ENCODE results near the gene TBC1D17. TPM values are rescaled to one million over a fixed set of nuclear protein-coding genes. Genes with fewer than 3 reads are reported as not detected.

TBC1D17 gene
- polyA plus RNA-seq, 1 donor from 2014 or later, result 13.1 TPM

GRCh38 chr19:49860336-49861102 is 17.0 kb upstream of the TBC1D17 start:
- H3K4me3 ChIP-seq (ENCODE audit: low read length), result no peak overlapping the region
- H3K4me2 ChIP-seq (ENCODE audit: low read length), result no peak overlapping the region
- H3K9ac ChIP-seq (ENCODE audit: low read length), result no peak overlapping the region
- no peaks in the 10 kb centered on the region for H3K9me2 ChIP-seq (ENCODE audit: insufficient read depth, low read length)
- peaks cover 18% of the 10 kb centered on the region for H3K79me2 ChIP-seq (replicated peaks; ENCODE audit: insufficient read depth, low read length)
- TF ChIP-seq SMC3 (conservative IDR thresholded peaks at IDR 0.05; ENCODE audit: poor library complexity), result no peak
- TF ChIP-seq CTCF (IDR thresholded peaks at IDR 0.05; ENCODE audit: poor library complexity, severe bottlenecking), result no peak
- TF ChIP-seq POLR2AphosphoS5 (IDR thresholded peaks at IDR 0.05), result no peak
- TF ChIP-seq REST (IDR thresholded peaks at IDR 0.05; ENCODE audit: borderline replicate concordance), result no peak
- no peak for TF ChIP-seq MXI1 (conservative IDR thresholded peaks at IDR 0.05; ENCODE audit: poor library complexity, severe bottlenecking)
- no peak for TF ChIP-seq RAD21 (conservative IDR thresholded peaks at IDR 0.05)
- no peak for TF ChIP-seq TAF1 (IDR thresholded peaks at IDR 0.05; ENCODE audit: low read depth)
- TF ChIP-seq EP300 (conservative IDR thresholded peaks at IDR 0.05; ENCODE audit: poor library complexity, severe bottlenecking), result no peak
- no peak for TF ChIP-seq EZH2 (IDR thresholded peaks at IDR 0.05; ENCODE audit: borderline replicate concordance, insufficient read depth, low read length, poor library complexity, severe bottlenecking)
- H2AFZ ChIP-seq (ENCODE audit: low read depth, low read length), result no peak overlapping the region
- H3K27me3 ChIP-seq (ENCODE audit: insufficient read depth, low read depth, low read length), result no peaks in the 10 kb centered on the region
- no peaks in the 10 kb centered on the region for H3F3A ChIP-seq (ENCODE audit: insufficient read depth, low read length, poor library complexity, severe bottlenecking)
- H3K27ac ChIP-seq (ENCODE audit: low read length), result no peak overlapping the region
- H3K36me3 ChIP-seq (ENCODE audit: insufficient read depth, low read length), result no peaks in the 10 kb centered on the region
- no peaks in the 10 kb centered on the region for H3K9me3 ChIP-seq (ENCODE audit: low read length)
- H4K20me1 ChIP-seq (ENCODE audit: insufficient read depth), result peaks cover 14% of the 10 kb centered on the region

GRCh38 chr19:49861107-49861506 is 16.4 kb upstream of the TBC1D17 start:
- Histone ChIP-seq H3K9ac (ENCODE audit: low read length) (no peak overlapping the region), H3K4me3 (ENCODE audit: low read length) (no peak overlapping the region), H3K27me3 (ENCODE audit: insufficient read depth, low read depth, low read length) (no peaks in the 10 kb centered on the region), H3K9me2 (ENCODE audit: insufficient read depth, low read length) (no peaks in the 10 kb centered on the region), H3K36me3 (ENCODE audit: insufficient read depth, low read length) (no peaks in the 10 kb centered on the region), H3K27ac (ENCODE audit: low read length) (no peak overlapping the region), H3K4me2 (ENCODE audit: low read length) (no peak overlapping the region), H3K9me3 (ENCODE audit: low read length) (no peaks in the 10 kb centered on the region), H2AFZ (ENCODE audit: low read depth, low read length) (no peak overlapping the region), H3K79me2 (replicated peaks; ENCODE audit: insufficient read depth, low read length) (peaks cover 18% of the 10 kb centered on the region), H4K20me1 (ENCODE audit: insufficient read depth) (peaks cover 10% of the 10 kb centered on the region), H3F3A (ENCODE audit: insufficient read depth, low read length, poor library complexity, severe bottlenecking) (no peaks in the 10 kb centered on the region)
- TF ChIP-seq CTCF (IDR thresholded peaks at IDR 0.05; ENCODE audit: poor library complexity, severe bottlenecking) (no peak), MXI1 (conservative IDR thresholded peaks at IDR 0.05; ENCODE audit: poor library complexity, severe bottlenecking) (no peak), POLR2AphosphoS5 (IDR thresholded peaks at IDR 0.05) (no peak), EP300 (conservative IDR thresholded peaks at IDR 0.05; ENCODE audit: poor library complexity, severe bottlenecking) (no peak), RAD21 (conservative IDR thresholded peaks at IDR 0.05) (no peak), REST (IDR thresholded peaks at IDR 0.05; ENCODE audit: borderline replicate concordance) (no peak)

Data from neural cell (in vitro differentiated cells).